Colonic mucosa (tissue), 4 donors: ENCODE results near the gene CRYBG1. TPM values are rescaled to one million over a fixed set of nuclear protein-coding genes. Genes with fewer than 3 reads are reported as not detected.

ENCODE experiments used
- DNase-seq: peaks from one replicate; pipeline ENCODE4 v3.0.0-alpha.2; 2020
- H3K27ac ChIP-seq: fragments of 200-600 bp; one replicate; pipeline ENCODE4 v1.8.0; 2021
- H3K27me3 ChIP-seq: fragments of 200-600 bp; one replicate; pipeline ENCODE4 v1.8.0; 2021
- H3K36me3 ChIP-seq: fragments of 200-600 bp; one replicate; pipeline ENCODE4 v1.8.0; 2021
- H3K4me1 ChIP-seq: fragments of 200-600 bp; one replicate; pipeline ENCODE4 v1.8.0; 2021; ENCODE audit warnings: mild to moderate bottlenecking
- H3K4me3 ChIP-seq: fragments of 200-600 bp; one replicate; pipeline ENCODE4 v1.8.0; 2021
- H3K9ac ChIP-seq, 2 donors: one replicate each; pipeline ENCODE4 v1.7.0; 2013; ENCODE audit warnings: control low read depth in 2 of 2, low read depth in 2 of 2, low read length in 2 of 2
- H3K9me3 ChIP-seq: fragments of 200-600 bp; one replicate; pipeline ENCODE4 v1.8.0; 2021
- intact Hi-C: fragments of 100-400 bp; cut with DNase I; formaldehyde crosslinking; loops from one replicate; pipeline ENCODE4 v1.14.1; 2022
- total RNA-seq, 2 donors: library from RNA; stranded (reverse); fragmentation: NEBNext Ultra II Directional in 1 of 2; extraction: Animal tissue kit (Norgen Biotek cat#: 25700) in 1 of 2; gene quantifications; one replicate each; pipeline ENCODE4 v1.2.1, GENCODE V29; 2021
- TF ChIP-seq, protein P1 (sequence below): fragments of 200-600 bp; IDR thresholded peaks from one replicate; pipeline ENCODE4 v1.8.0; 2022; ENCODE audit warnings: antibody characterized with exemption, mild to moderate bottlenecking
- donor health status: healthy.
- donor health status: DM: no; HTN: no; CAD: no.
- donor health status: DM: no; HTN: no; CAD: no.

Gene CRYBG1
- total RNA-seq, 2 donors from 2014 or later = 80.5 to 102 TPM

- Histone ChIP-seq H3K4me3 (no peak overlapping the region), H3K27me3 (no peaks in the 10 kb centered on the region), H3K27ac (no peak overlapping the region), H3K4me1 (no peaks in the 10 kb centered on the region), H3K9me3 (no peaks in the 10 kb centered on the region), H3K9ac (no peak overlapping the region), H3K36me3 (no peaks in the 10 kb centered on the region)
- TF ChIP-seq, protein P1, sequence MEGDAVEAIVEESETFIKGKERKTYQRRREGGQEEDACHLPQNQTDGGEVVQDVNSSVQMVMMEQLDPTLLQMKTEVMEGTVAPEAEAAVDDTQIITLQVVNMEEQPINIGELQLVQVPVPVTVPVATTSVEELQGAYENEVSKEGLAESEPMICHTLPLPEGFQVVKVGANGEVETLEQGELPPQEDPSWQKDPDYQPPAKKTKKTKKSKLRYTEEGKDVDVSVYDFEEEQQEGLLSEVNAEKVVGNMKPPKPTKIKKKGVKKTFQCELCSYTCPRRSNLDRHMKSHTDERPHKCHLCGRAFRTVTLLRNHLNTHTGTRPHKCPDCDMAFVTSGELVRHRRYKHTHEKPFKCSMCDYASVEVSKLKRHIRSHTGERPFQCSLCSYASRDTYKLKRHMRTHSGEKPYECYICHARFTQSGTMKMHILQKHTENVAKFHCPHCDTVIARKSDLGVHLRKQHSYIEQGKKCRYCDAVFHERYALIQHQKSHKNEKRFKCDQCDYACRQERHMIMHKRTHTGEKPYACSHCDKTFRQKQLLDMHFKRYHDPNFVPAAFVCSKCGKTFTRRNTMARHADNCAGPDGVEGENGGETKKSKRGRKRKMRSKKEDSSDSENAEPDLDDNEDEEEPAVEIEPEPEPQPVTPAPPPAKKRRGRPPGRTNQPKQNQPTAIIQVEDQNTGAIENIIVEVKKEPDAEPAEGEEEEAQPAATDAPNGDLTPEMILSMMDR = peak; percentile 56
- intact Hi-C loops = loop anchor here (5.0 kb wide), 1 partner anchor 374 kb away; no protein-coding TSS in a partner anchor
- peak; percentile 55 for DNase-seq
Observed at GRCh38 chr6:106608080-106608668, 247.7 kb downstream of the CRYBG1 start.

GRCh38 chr6:106609699-106610098 is 249.2 kb downstream of the CRYBG1 start:
- no peak overlapping the region for H3K9ac ChIP-seq
- H3K4me1 ChIP-seq = no peaks in the 10 kb centered on the region
- TF ChIP-seq, protein P1 = no peak
- no peaks in the 10 kb centered on the region for H3K9me3 ChIP-seq
- intact Hi-C loops = loop anchor here (5.0 kb wide), 1 partner anchor 373 kb away; no protein-coding TSS in a partner anchor
- H3K27me3 ChIP-seq = no peaks in the 10 kb centered on the region
- no peaks in the 10 kb centered on the region for H3K36me3 ChIP-seq
- H3K27ac ChIP-seq = no peak overlapping the region
- DNase-seq = no peak
- no peak overlapping the region for H3K4me3 ChIP-seq

DNA sequence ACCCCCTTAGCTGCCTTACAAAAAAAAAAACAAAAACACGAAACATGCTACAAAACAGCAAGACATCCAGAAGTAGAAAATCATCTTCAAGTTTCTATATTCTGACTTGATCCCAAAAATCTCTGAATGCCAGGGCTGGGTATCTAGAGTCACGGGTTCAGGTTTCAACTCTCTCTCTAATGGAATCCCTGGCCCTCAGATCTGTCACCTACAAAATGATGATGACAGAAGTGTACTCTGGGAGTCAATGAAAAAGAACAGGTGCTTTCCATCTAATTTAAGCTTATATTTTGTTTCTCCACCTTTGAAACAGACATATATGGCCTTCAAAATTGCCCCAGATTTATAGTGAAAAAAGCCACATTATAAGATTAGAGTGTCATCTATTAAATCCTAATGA is 250.5 kb downstream of the CRYBG1 start:
- no peak overlapping the region for H3K27ac ChIP-seq
- no peak for DNase-seq
- TF ChIP-seq, protein P1 = no peak
- H3K9me3 ChIP-seq = no peaks in the 10 kb centered on the region
- intact Hi-C loops = no loop called here
- H3K27me3 ChIP-seq = no peaks in the 10 kb centered on the region
- H3K36me3 ChIP-seq = no peaks in the 10 kb centered on the region
- H3K9ac ChIP-seq = no peak overlapping the region
- H3K4me3 ChIP-seq = no peak overlapping the region
- H3K4me1 ChIP-seq = no peaks in the 10 kb centered on the region

GRCh38 chr6:106612671-106613416 is 252.3 kb downstream of the CRYBG1 start:
- DNase-seq = no peak
- H3K36me3 ChIP-seq = no peaks in the 10 kb centered on the region
- H3K9me3 ChIP-seq = no peaks in the 10 kb centered on the region
- H3K27ac ChIP-seq = no peak overlapping the region
- H3K4me3 ChIP-seq = no peak overlapping the region
- TF ChIP-seq, protein P1 = no peak
- intact Hi-C loops = no loop called here
- no peaks in the 10 kb centered on the region for H3K27me3 ChIP-seq
- H3K9ac ChIP-seq = no peak overlapping the region
- no peaks in the 10 kb centered on the region for H3K4me1 ChIP-seq

DNA sequence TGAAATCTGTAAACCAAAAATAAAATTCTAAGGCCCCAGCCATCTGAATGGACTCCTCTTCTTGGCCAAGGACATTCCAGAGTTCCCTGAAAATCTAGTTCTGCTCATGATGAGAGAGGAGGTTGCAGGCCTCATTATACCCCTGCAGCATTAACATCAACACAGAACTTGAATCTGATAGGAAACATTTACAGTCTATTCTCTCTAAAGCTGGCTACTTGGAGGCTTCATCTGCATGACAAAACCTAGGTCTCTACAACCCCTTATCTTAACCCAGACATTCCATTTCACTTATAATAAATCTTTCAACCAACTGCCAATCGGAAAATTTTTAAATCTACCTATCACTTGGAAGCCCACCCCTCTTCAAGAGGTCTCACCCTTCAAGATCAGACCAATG is 253.1 kb downstream of the CRYBG1 start:
- DNase-seq = no peak
- H3K27me3 ChIP-seq = no peaks in the 10 kb centered on the region
- no peaks in the 10 kb centered on the region for H3K9me3 ChIP-seq
- no peaks in the 10 kb centered on the region for H3K36me3 ChIP-seq
- H3K27ac ChIP-seq = no peak overlapping the region
- no peak overlapping the region for H3K4me3 ChIP-seq
- TF ChIP-seq, protein P1 = no peak
- intact Hi-C loops = no loop called here
- H3K9ac ChIP-seq = no peak overlapping the region
- no peaks in the 10 kb centered on the region for H3K4me1 ChIP-seq
